Measurements from ENCODE around the gene BAIAP2.

DNA sequence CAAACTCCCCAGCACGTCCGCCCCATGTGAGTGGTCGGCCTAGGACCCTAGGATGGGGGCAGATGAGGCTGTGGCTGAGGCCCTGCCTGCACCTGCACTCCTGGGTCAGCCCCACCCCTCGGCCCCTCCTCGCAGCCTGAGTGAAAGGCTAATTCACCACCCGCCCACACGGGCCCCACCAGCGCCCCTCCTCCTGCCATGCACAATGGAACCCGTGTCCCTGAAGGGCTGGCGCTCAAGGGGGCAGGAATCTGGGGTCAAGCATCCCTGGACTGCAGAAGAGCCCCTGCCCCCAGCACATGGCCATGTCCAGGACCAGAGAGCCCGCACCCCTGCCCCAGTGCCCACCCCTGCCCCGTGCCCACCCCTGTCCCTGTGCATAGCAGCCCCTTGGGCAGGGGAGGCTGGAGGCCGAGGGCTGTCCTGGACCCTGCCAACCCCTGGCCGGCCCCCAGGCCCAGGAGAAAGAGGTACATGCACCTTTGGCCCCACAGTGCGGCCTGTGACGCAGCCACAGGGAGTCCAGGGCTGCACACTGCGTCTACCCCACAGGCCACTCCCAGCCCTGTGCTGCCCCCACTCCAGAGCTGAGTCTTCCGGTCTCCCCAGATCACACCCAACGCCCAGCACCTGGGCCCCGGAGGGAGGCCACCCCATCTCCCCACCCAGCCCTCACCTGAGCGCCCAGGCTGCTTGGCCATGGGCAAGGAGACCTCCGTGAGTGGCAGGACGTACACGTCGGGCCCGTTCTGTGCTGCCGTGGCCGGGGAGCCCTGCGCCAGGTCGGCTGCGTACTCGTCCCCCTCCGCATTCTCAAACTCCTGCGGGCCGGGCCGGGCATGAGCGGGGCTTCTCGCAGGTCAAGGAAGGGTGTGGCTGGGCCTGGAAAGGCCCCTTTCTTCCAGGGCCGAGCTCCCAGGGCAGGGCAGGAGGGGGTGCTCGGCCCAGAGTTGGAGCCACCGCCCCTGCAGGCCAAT lies 95.7 kb downstream of the BAIAP2 start:
- TF ChIP-seq POLR2AphosphoS5 (IDR thresholded peaks at IDR 0.05; ENCODE audit: insufficient read depth in 1 of 2, low read depth in 1 of 2) (no peak), POLR2A (IDR thresholded peaks at IDR 0.05) (no peak)
- TF ChIP-seq, protein P1, sequence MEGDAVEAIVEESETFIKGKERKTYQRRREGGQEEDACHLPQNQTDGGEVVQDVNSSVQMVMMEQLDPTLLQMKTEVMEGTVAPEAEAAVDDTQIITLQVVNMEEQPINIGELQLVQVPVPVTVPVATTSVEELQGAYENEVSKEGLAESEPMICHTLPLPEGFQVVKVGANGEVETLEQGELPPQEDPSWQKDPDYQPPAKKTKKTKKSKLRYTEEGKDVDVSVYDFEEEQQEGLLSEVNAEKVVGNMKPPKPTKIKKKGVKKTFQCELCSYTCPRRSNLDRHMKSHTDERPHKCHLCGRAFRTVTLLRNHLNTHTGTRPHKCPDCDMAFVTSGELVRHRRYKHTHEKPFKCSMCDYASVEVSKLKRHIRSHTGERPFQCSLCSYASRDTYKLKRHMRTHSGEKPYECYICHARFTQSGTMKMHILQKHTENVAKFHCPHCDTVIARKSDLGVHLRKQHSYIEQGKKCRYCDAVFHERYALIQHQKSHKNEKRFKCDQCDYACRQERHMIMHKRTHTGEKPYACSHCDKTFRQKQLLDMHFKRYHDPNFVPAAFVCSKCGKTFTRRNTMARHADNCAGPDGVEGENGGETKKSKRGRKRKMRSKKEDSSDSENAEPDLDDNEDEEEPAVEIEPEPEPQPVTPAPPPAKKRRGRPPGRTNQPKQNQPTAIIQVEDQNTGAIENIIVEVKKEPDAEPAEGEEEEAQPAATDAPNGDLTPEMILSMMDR (IDR thresholded peaks at IDR 0.05): no peak
